ENCODE results near the gene RIMS4. TPM values are rescaled to one million over a fixed set of nuclear protein-coding genes. Genes with fewer than 3 reads are reported as not detected.

The RIMS4 gene
- total and polyA plus RNA-seq, 2 of the 8 experiments (the other 6 are each of a cell fraction or from before 2014, with no cell fraction given), result 13.3 to 44.2 TPM

- Histone ChIP-seq H3K4me2 (ENCODE audit: insufficient read depth in 1 of 2, low read depth in 2 of 2, low read length in 2 of 2) (no peak overlapping the region), H2BK120ac (replicated peaks; ENCODE audit: low read depth, low read length) (no peak overlapping the region), H2AK5ac (ENCODE audit: low read depth, low read length) (no peak overlapping the region), H2BK12ac (ENCODE audit: low read depth, low read length) (no peak overlapping the region), H3K4ac (replicated peaks; ENCODE audit: insufficient read length, low read depth, low read length) (no peak overlapping the region), H3K56ac (replicated peaks; ENCODE audit: insufficient read length, low read depth, low read length) (no peak overlapping the region), H3K18ac (ENCODE audit: extremely low read depth, low read length) (no peak overlapping the region), H3K23me2 (ENCODE audit: low read depth, low read length) (no peaks in the 10 kb centered on the region; the same call in 1 of the 2 replicates), H2BK5ac (ENCODE audit: low read depth, low read length) (no peak overlapping the region), H4K8ac (ENCODE audit: extremely low read depth, insufficient read depth, low read length) (no peak overlapping the region), H3K27me3 (replicated peaks in 1 of 4; ENCODE audit: control insufficient read depth in 3 of 4, extremely low read depth in 1 of 4, insufficient read depth in 3 of 4, low read length in 3 of 4) (no peaks in the 10 kb centered on the region), H2AFZ (ENCODE audit: low read length) (no peak overlapping the region), H2BK15ac (ENCODE audit: low read length) (no peak overlapping the region), H3K9me3 (ENCODE audit: insufficient read depth in 2 of 2, low read depth in 1 of 2, low read length in 1 of 2) (0 out of 4 replicates have a peak, but pooled peaks cover 0 to 2% of the 10 kb centered on the region in 2 experiments), H3K79me1 (ENCODE audit: low read depth, low read length) (no peaks in the 10 kb centered on the region), H3K14ac (ENCODE audit: insufficient read length) (no peak overlapping the region), H2BK20ac (ENCODE audit: low read length) (no peak overlapping the region), H3K4me3 (ENCODE audit: extremely low read depth in 1 of 4, insufficient read depth in 2 of 4, low read depth in 3 of 4, low read length in 4 of 4) (no peak overlapping the region), H4K5ac (ENCODE audit: insufficient read length, low read depth, low read length) (no peak overlapping the region), H4K20me1 (replicated peaks in 1 of 2; ENCODE audit: control insufficient read depth in 1 of 2, insufficient read depth in 2 of 2, low read length in 2 of 2) (no peaks in the 10 kb centered on the region), H3K36me3 (ENCODE audit: control insufficient read depth in 2 of 4, insufficient read depth in 4 of 4, low read length in 3 of 4) (no peaks in the 10 kb centered on the region), H3K23ac (ENCODE audit: insufficient read length) (no peak overlapping the region), H3K27ac (ENCODE audit: low read depth, low read length) (no peak overlapping the region), H3K4me1 (replicated peaks in 1 of 4; ENCODE audit: control insufficient read depth in 3 of 4, insufficient read depth in 4 of 4, low read length in 3 of 4) (peaks cover 0 to 2% (median 0%) of the 10 kb centered on the region in 4 experiments; a peak in 1 of 7 replicates), H3K79me2 (ENCODE audit: control insufficient read depth in 1 of 2, insufficient read depth in 2 of 2, low read length in 2 of 2) (no peaks in the 10 kb centered on the region), H3K9ac (replicated peaks in 1 of 4; ENCODE audit: extremely low read depth in 1 of 4, low read depth in 3 of 4, low read length in 3 of 4) (no peak overlapping the region), H4K91ac (replicated peaks; ENCODE audit: insufficient read length, low read length) (no peak overlapping the region)
- POLR2A ChIA-PET (ENCODE audit: partially characterized antibody), result no interaction called here
- CTCF ChIA-PET (ENCODE audit: partially characterized antibody), result no interaction called here
- FAIRE-seq (no peak), DNase-seq (ENCODE audit: low read depth in 1 of 2, low spot score in 2 of 2) (no peak)
- TF ChIP-seq, protein P1, sequence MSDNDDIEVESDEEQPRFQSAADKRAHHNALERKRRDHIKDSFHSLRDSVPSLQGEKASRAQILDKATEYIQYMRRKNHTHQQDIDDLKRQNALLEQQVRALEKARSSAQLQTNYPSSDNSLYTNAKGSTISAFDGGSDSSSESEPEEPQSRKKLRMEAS (IDR thresholded peaks at IDR 0.05), result no peak
- TF ChIP-seq YY1 (IDR thresholded peaks at IDR 0.05; ENCODE audit: low read depth, low read length) (no peak), TCF12 (IDR thresholded peaks at IDR 0.05; ENCODE audit: low read depth, low read length) (no peak), RAD21 (IDR thresholded peaks at IDR 0.05 in 1 of 2, conservative IDR thresholded peaks at IDR 0.05 in 1 of 2; ENCODE audit: low read depth in 2 of 2, low read length in 2 of 2) (no peak)
These were observed 20.2 kb upstream of the RIMS4 start for GRCh38 chr20:44830523-44830922.

Measured in H1 (cell line).